OCI-LY7 (cell line): ENCODE results near the gene PTAFR.

Experiments
- CTCF ChIP-seq: fragments of 200-600 bp; sonication (generic); conservative IDR thresholded peaks from 2 replicates; pipeline ENCODE4 v1.5.1; 2014; ENCODE audit warnings: mild to moderate bottlenecking, antibody characterized with exemption, low read length, moderate library complexity, mixed read lengths
- EZH2phosphoT487 ChIP-seq: fragments of 200-600 bp; sonication (generic); IDR thresholded peaks from 2 replicates; pipeline ENCODE4 v1.6.1; 2018; ENCODE audit warnings: low read depth, borderline replicate concordance, mild to moderate bottlenecking, mixed run types, antibody characterized with exemption, low read length, moderate library complexity, mixed read lengths

- TF ChIP-seq CTCF = no peak
- TF ChIP-seq EZH2phosphoT487 = no peak
Measured at GRCh38 chr1:28099050-28099769, 77.3 kb downstream of the PTAFR start.
